Measurements from ENCODE around the gene CARM1.

- TF ChIP-seq CTCF (IDR thresholded peaks at IDR 0.05; ENCODE audit: low read length) (no peak), EZH2phosphoT487 (IDR thresholded peaks at IDR 0.05; ENCODE audit: low read length) (no peak), EZH2 (optimal IDR thresholded peaks at IDR 0.05; ENCODE audit: low read depth, low read length) (no peak)
Measured at GRCh38 chr19:10895920-10896319, 24.6 kb downstream of the CARM1 start.

Measured in MM.1S (cell line).